GM19463 (cell line): Measurements from ENCODE around the gene KMT2D.

Experiments used
- ATAC-seq: cut with Tn5 transposase; IDR thresholded peaks from one replicate; pipeline ENCODE4 v1.9.1; 2021; ENCODE audit warnings: mild to moderate bottlenecking, moderate library complexity; ENCODE audit not compliant: unreplicated experiment

Gene KMT2D

GRCh38 chr12:49052451-49053208 is 8.0 kb downstream of the KMT2D start:
- ATAC-seq = no peak

GRCh38 chr12:49051777-49052438 is 8.7 kb downstream of the KMT2D start:
- no peak for ATAC-seq

- no peak for ATAC-seq
These were observed 9.2 kb downstream of the KMT2D start for GRCh38 chr12:49051373-49051764.

GRCh38 chr12:49050507-49051372 is 9.9 kb downstream of the KMT2D start:
- no peak for ATAC-seq

GRCh38 chr12:49049566-49050224 is 10.9 kb downstream of the KMT2D start:
- no peak for ATAC-seq

- ATAC-seq = no peak
These were observed 11.6 kb downstream of the KMT2D start for GRCh38 chr12:49048953-49049352.

GRCh38 chr12:49046129-49046895 is 14.3 kb downstream of the KMT2D start:
- no peak for ATAC-seq

- no peak for ATAC-seq
These were observed 15.9 kb downstream of the KMT2D start for GRCh38 chr12:49044660-49045059.

- no peak for ATAC-seq
These were observed 16.7 kb downstream of the KMT2D start for GRCh38 chr12:49043856-49044258.

- ATAC-seq = no peak
These were observed 17.4 kb downstream of the KMT2D start for GRCh38 chr12:49043241-49043640.

GRCh38 chr12:49041881-49042484 is 18.6 kb downstream of the KMT2D start:
- no peak for ATAC-seq

GRCh38 chr12:49041036-49041880 is 19.3 kb downstream of the KMT2D start:
- no peak for ATAC-seq

- no peak for ATAC-seq
These were observed 20.2 kb downstream of the KMT2D start for GRCh38 chr12:49040364-49040855.

- no peak for ATAC-seq
These were observed 20.9 kb downstream of the KMT2D start for GRCh38 chr12:49039421-49040363.

- ATAC-seq = no peak
These were observed 22.2 kb downstream of the KMT2D start for GRCh38 chr12:49038291-49038955.

- no peak for ATAC-seq
These were observed 22.7 kb downstream of the KMT2D start for GRCh38 chr12:49037947-49038237.
